GM21825 (cell line): ENCODE results near the gene CYP4X1.
"Not testable (repeated sequence)": the region's sequence is repeated elsewhere in the genome, so short reads cannot be mapped to it uniquely, and the experiment has no call there.

Experiments used
- ATAC-seq: cut with Tn5 transposase; IDR thresholded peaks from one replicate; pipeline ENCODE4 v1.9.1; 2021; ENCODE audit warnings: mild to moderate bottlenecking, moderate library complexity; ENCODE audit not compliant: unreplicated experiment

The CYP4X1 gene

DNA sequence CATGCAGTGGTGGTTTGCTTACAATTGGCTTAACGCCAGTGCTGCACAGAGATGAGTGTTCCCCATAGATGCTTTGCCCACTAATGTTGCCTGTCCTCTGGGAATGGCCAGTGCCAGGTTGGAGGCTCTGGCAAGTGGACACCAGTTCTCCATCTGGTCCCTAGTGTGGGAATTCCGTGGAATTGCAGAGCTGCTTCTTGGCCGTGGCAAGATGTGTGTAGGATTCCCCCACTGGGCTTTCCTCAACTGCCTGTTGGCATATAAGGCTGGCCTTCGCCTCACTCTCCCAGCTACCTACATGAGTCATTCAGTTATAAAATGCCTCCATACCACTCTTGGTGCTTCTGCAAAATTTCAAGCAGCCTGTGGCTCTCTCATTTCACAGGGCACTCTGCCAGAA is 45.6 kb downstream of the CYP4X1 start:
- ATAC-seq = not testable (repeated sequence)

DNA sequence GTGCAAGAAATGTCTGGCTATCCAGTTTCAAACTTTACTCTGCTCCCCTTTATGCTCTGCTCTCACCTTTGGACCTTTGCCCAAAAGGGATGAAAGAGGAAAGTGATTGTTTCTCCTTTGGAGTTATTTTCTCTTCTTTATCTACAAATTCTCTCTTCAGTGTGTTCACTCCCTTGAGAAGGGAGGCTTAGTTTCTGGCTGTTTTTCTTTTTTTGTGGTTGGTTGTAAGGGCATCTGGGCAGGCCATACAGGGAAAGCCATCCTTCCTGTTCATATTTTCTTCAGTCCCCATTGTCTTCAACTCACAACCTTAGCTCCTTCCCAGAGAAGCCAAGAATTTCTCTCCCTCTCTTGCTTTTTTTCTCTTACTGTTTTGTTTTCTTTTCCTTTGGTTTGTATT is 46.0 kb downstream of the CYP4X1 start:
- ATAC-seq = not testable (repeated sequence)

- ATAC-seq = not testable (repeated sequence)
Measured at GRCh38 chr1:47089356-47089755, 65.9 kb downstream of the CYP4X1 start.

DNA sequence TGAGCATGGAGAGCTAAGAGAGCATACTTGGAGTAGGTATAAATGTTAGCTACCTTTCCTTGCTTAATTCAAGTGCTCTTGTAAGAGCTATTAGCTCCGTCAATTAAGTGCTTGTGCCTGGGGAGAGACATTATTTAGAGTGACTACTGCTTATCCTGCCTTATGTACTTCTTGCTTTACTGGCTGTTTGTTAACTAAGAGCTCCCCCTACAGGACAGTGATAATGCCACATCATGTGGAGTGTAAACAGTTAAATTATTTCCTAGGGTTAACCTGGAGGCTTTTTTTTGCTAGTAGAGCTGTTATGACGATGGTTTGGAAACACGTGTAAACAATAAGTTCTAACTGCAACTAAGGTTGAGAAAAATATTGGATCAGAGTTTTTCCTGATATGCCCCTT is 68.0 kb downstream of the CYP4X1 start:
- not testable (repeated sequence) for ATAC-seq
